Upper lobe of left lung (tissue), 4 donors: Measurements from ENCODE around the gene EBF4.
A peak's percentile ranks its signal among the peaks of the same experiment; 100 is the strongest.

Experiments
- CTCF ChIP-seq, 6 experiments: fragments of 450-650 bp in 4 of 6; fragments of 200-600 bp in 2 of 6; sonication (generic) in 2 of 6; IDR thresholded peaks; one replicate each; pipeline ENCODE4 v1.5.1; 2016 to 2019; ENCODE audit warnings: antibody characterized with exemption in 6 of 6
- EP300 ChIP-seq, 4 donors: sonication (generic); formaldehyde crosslinking; IDR thresholded peaks; one replicate each; pipeline ENCODE4 v1.5.1; 2017; ENCODE audit warnings: antibody characterized with exemption in 4 of 4, control low read depth in 2 of 4
- POLR2A ChIP-seq, 4 donors: fragments of 450-650 bp; IDR thresholded peaks; one replicate each; pipeline ENCODE4 v1.5.1; 2016 to 2017; ENCODE audit warnings: antibody characterized with exemption in 4 of 4, mild to moderate bottlenecking in 2 of 4

GRCh38 chr20:2651772-2652723 is 40.5 kb upstream of the EBF4 start, which contains the start of gene NOP56:
- TF ChIP-seq EP300 (IDR thresholded peaks at IDR 0.05) (peak in 1 of 4 donors; percentile 20), POLR2A (IDR thresholded peaks at IDR 0.05) (peak in 3 of 4 donors; percentile 70 to 87 (median 78)), CTCF (IDR thresholded peaks at IDR 0.05) (no peak)
